PC-9 (cell line): ENCODE data around the gene LRP1B.

Experiments
- EZH2 ChIP-seq: fragments of 200-600 bp; sonication (generic); IDR thresholded peaks from 2 replicates; pipeline ENCODE4 v1.8.0; 2017; ENCODE audit warnings: antibody characterized with exemption, low read depth
- TF ChIP-seq, protein P1 (sequence below): fragments of 200-600 bp; sonication (generic); conservative IDR thresholded peaks from 2 replicates; pipeline ENCODE4 v1.6.1; 2017; ENCODE audit warnings: mixed run types, antibody characterized with exemption, mild to moderate bottlenecking, moderate library complexity

DNA sequence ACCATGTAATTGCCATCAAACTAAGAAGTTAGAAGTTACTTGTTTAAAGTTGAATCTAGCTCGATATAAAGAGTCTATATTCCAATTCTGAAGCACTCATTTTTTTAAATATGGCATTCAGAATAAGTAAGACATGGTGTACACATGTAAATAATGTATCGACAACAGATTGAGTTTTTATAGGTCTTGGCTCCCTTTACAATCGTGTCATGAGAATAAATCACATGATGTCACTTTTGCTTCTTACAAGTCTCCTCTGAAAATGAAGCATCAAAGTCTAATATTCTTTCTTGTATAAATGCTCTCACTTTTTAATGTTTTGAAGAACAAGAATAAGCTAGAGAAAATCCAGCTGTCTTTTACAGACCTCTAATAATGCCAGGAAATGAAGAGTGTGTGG, 33.1 kb downstream of the LRP1B start:
- TF ChIP-seq, protein P1, sequence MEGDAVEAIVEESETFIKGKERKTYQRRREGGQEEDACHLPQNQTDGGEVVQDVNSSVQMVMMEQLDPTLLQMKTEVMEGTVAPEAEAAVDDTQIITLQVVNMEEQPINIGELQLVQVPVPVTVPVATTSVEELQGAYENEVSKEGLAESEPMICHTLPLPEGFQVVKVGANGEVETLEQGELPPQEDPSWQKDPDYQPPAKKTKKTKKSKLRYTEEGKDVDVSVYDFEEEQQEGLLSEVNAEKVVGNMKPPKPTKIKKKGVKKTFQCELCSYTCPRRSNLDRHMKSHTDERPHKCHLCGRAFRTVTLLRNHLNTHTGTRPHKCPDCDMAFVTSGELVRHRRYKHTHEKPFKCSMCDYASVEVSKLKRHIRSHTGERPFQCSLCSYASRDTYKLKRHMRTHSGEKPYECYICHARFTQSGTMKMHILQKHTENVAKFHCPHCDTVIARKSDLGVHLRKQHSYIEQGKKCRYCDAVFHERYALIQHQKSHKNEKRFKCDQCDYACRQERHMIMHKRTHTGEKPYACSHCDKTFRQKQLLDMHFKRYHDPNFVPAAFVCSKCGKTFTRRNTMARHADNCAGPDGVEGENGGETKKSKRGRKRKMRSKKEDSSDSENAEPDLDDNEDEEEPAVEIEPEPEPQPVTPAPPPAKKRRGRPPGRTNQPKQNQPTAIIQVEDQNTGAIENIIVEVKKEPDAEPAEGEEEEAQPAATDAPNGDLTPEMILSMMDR, result no peak
- TF ChIP-seq EZH2, result no peak
